GM23338 (cell line): ENCODE data around the gene PSMD11. TPM values are rescaled to one million over a fixed set of nuclear protein-coding genes. Genes with fewer than 3 reads are reported as not detected.

Source experiments
- ATAC-seq: fragments of 200-7000 bp; cut with Tn5 transposase; 3 replicates; pipeline ENCODE4 v1.9.1; 2020
- DNase-seq: peaks from one replicate; pipeline ENCODE4 v3.0.0-alpha.2; 2015; ENCODE audit warnings: low spot score
- H2AFZ ChIP-seq: fragments of 200-600 bp; sonication (generic); 2 replicates; pipeline ENCODE4 v1.8.0; 2016; ENCODE audit warnings: antibody characterized with exemption, mild to moderate bottlenecking, moderate library complexity
- H3F3A ChIP-seq: fragments of 200-600 bp; sonication (generic); replicated peaks from 2 replicates; pipeline ENCODE4 v1.8.0; 2017; ENCODE audit warnings: antibody characterized with exemption, mixed run types, low read depth
- H3K27ac ChIP-seq: fragments of 200-600 bp; sonication (generic); 2 replicates; pipeline ENCODE4 v1.6.1; 2016; ENCODE audit warnings: low read depth
- H3K27me3 ChIP-seq: fragments of 200-600 bp; sonication (generic); 2 replicates; pipeline ENCODE4 v1.8.0; 2016; ENCODE audit warnings: mild to moderate bottlenecking, mixed run types, moderate library complexity; ENCODE audit not compliant: insufficient read depth
- H3K36me3 ChIP-seq: fragments of 200-600 bp; sonication (generic); 2 replicates; pipeline ENCODE4 v1.8.0; 2016; ENCODE audit warnings: mild to moderate bottlenecking; ENCODE audit not compliant: insufficient read depth
- H3K4me1 ChIP-seq: fragments of 200-600 bp; sonication (generic); 2 replicates; pipeline ENCODE4 v1.8.0; 2016; ENCODE audit warnings: mild to moderate bottlenecking, moderate library complexity; ENCODE audit not compliant: insufficient read depth
- H3K4me2 ChIP-seq: fragments of 200-600 bp; sonication (generic); 2 replicates; pipeline ENCODE4 v1.7.1; 2017; ENCODE audit warnings: mixed run types
- H3K4me3 ChIP-seq: fragments of 200-600 bp; sonication (generic); 2 replicates; pipeline ENCODE4 v1.6.1; 2016; ENCODE audit warnings: mixed run types
- H3K79me2 ChIP-seq: fragments of 200-600 bp; sonication (generic); replicated peaks from 2 replicates; pipeline ENCODE4 v1.8.0; 2017; ENCODE audit warnings: mild to moderate bottlenecking; ENCODE audit not compliant: insufficient read depth
- H3K9me2 ChIP-seq: fragments of 200-600 bp; sonication (generic); 2 replicates; pipeline ENCODE4 v1.8.0; 2017; ENCODE audit not compliant: insufficient read depth
- H4K20me1 ChIP-seq: fragments of 200-600 bp; sonication (generic); replicated peaks from 2 replicates; pipeline ENCODE4 v1.8.0; 2017; ENCODE audit warnings: mild to moderate bottlenecking; ENCODE audit not compliant: insufficient read depth
- H3K27ac Mint-ChIP-seq: 2 replicates; pipeline ENCODE4 v1.8.0; 2020; ENCODE audit warnings: inconsistent platforms, mild to moderate bottlenecking, moderate library complexity, mixed read lengths
- H3K27me3 Mint-ChIP-seq: 3 replicates; pipeline ENCODE4 v1.8.0; 2022; ENCODE audit warnings: low read depth, mild to moderate bottlenecking, moderate library complexity, mixed read lengths, inconsistent platforms; ENCODE audit not compliant: insufficient read depth, poor library complexity
- H3K36me3 Mint-ChIP-seq: 3 replicates; pipeline ENCODE4 v1.8.0; 2021; ENCODE audit warnings: low read depth, mild to moderate bottlenecking, inconsistent platforms, moderate library complexity, mixed read lengths
- H3K4me1 Mint-ChIP-seq: 3 replicates; pipeline ENCODE4 v1.8.0; 2020; ENCODE audit warnings: mild to moderate bottlenecking, inconsistent platforms, mixed read lengths
- H3K4me3 Mint-ChIP-seq: 3 replicates; pipeline ENCODE4 v1.8.0; 2021; ENCODE audit warnings: moderate library complexity, mild to moderate bottlenecking, inconsistent platforms, mixed read lengths
- H3K9me3 Mint-ChIP-seq: 3 replicates; pipeline ENCODE4 v1.8.0; 2020; ENCODE audit warnings: moderate library complexity, mild to moderate bottlenecking, inconsistent platforms, mixed read lengths
- CREB1 ChIP-seq: fragments of 250-450 bp; sonication (Bioruptor Pico); IDR thresholded peaks from 2 replicates; pipeline ENCODE4 v1.5.0; 2020; ENCODE audit warnings: low read depth, mild to moderate bottlenecking, moderate library complexity
- EZH2phosphoT487 ChIP-seq: fragments of 200-600 bp; sonication (generic); IDR thresholded peaks from one replicate; pipeline ENCODE4 v1.8.1; 2018; ENCODE audit warnings: antibody characterized with exemption; ENCODE audit not compliant: unreplicated experiment
- NANOG ChIP-seq: IDR thresholded peaks from 2 replicates; pipeline ENCODE4 v1.6.1; 2016; ENCODE audit warnings: antibody characterized with exemption, borderline replicate concordance
- ZNF114 ChIP-seq: fragments of 250-450 bp; sonication (Bioruptor Pico); IDR thresholded peaks from 2 replicates; pipeline ENCODE4 v1.5.0; 2020; ENCODE audit warnings: mild to moderate bottlenecking, moderate library complexity
- polyA plus RNA-seq: library from polyadenylated mRNA; unstranded; fragments of >200 nt; fragmentation: Nextera tagmentation; extraction: Ambion mirVana; gene quantifications from 2 replicates; pipeline ENCODE4 v1.2.1, GENCODE V29; 2016
- total RNA-seq: library from RNA; depleted of rRNA; stranded (reverse); fragments of >200 nt; shearing (Covaris generic); gene quantifications from 2 replicates; pipeline ENCODE4 v1.2.3, GENCODE V29; 2014
- TF ChIP-seq, protein P1 (sequence below): fragments of 250-450 bp; sonication (Bioruptor Pico); IDR thresholded peaks from 2 replicates; pipeline ENCODE4 v1.5.0; 2020; ENCODE audit warnings: mild to moderate bottlenecking, moderate library complexity
- TF ChIP-seq, protein P2 (sequence below), 2 experiments: fragments of 200-600 bp in 1 of 2; sonication (generic) in 1 of 2; conservative IDR thresholded peaks; 2 replicates each; pipeline versions ENCODE4 v1.5.1 to v1.6.1; 2016 to 2017; ENCODE audit warnings: antibody characterized with exemption in 2 of 2, low read depth in 2 of 2, mild to moderate bottlenecking in 2 of 2, moderate library complexity in 1 of 2
- TF ChIP-seq, protein P3 (sequence below): IDR thresholded peaks from one replicate; pipeline ENCODE4 v1.6.1; 2018; ENCODE audit warnings: antibody characterized with exemption; ENCODE audit not compliant: unreplicated experiment
- TF ChIP-seq, protein P4 (sequence below): IDR thresholded peaks from 2 replicates; pipeline ENCODE4 v1.6.1; 2016; ENCODE audit warnings: antibody characterized with exemption

Gene PSMD11
- total and polyA plus RNA-seq, 2 experiments from 2014 or later, result 180 to 360 TPM

DNA sequence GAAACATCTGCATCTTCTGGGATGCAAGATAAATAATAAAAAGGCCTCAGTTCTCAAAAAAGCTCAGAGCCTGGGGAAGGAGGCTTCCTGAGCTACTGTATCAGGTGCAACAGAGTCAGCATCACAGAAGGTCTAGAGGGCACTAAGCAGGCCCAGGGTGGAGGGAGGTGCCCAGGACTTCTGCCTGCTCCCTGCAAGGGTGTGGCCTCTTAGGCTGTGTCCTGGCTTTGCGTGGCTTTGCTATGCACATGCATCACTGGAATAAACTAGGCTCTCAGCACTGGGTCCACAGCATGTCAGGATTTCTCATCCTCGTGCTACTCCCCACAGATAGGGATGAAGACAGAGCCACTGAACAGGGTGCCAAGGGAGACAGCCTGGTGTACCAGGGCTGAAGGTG, 68.0 kb downstream of the PSMD11 start (continued):
- TF ChIP-seq, protein P1, sequence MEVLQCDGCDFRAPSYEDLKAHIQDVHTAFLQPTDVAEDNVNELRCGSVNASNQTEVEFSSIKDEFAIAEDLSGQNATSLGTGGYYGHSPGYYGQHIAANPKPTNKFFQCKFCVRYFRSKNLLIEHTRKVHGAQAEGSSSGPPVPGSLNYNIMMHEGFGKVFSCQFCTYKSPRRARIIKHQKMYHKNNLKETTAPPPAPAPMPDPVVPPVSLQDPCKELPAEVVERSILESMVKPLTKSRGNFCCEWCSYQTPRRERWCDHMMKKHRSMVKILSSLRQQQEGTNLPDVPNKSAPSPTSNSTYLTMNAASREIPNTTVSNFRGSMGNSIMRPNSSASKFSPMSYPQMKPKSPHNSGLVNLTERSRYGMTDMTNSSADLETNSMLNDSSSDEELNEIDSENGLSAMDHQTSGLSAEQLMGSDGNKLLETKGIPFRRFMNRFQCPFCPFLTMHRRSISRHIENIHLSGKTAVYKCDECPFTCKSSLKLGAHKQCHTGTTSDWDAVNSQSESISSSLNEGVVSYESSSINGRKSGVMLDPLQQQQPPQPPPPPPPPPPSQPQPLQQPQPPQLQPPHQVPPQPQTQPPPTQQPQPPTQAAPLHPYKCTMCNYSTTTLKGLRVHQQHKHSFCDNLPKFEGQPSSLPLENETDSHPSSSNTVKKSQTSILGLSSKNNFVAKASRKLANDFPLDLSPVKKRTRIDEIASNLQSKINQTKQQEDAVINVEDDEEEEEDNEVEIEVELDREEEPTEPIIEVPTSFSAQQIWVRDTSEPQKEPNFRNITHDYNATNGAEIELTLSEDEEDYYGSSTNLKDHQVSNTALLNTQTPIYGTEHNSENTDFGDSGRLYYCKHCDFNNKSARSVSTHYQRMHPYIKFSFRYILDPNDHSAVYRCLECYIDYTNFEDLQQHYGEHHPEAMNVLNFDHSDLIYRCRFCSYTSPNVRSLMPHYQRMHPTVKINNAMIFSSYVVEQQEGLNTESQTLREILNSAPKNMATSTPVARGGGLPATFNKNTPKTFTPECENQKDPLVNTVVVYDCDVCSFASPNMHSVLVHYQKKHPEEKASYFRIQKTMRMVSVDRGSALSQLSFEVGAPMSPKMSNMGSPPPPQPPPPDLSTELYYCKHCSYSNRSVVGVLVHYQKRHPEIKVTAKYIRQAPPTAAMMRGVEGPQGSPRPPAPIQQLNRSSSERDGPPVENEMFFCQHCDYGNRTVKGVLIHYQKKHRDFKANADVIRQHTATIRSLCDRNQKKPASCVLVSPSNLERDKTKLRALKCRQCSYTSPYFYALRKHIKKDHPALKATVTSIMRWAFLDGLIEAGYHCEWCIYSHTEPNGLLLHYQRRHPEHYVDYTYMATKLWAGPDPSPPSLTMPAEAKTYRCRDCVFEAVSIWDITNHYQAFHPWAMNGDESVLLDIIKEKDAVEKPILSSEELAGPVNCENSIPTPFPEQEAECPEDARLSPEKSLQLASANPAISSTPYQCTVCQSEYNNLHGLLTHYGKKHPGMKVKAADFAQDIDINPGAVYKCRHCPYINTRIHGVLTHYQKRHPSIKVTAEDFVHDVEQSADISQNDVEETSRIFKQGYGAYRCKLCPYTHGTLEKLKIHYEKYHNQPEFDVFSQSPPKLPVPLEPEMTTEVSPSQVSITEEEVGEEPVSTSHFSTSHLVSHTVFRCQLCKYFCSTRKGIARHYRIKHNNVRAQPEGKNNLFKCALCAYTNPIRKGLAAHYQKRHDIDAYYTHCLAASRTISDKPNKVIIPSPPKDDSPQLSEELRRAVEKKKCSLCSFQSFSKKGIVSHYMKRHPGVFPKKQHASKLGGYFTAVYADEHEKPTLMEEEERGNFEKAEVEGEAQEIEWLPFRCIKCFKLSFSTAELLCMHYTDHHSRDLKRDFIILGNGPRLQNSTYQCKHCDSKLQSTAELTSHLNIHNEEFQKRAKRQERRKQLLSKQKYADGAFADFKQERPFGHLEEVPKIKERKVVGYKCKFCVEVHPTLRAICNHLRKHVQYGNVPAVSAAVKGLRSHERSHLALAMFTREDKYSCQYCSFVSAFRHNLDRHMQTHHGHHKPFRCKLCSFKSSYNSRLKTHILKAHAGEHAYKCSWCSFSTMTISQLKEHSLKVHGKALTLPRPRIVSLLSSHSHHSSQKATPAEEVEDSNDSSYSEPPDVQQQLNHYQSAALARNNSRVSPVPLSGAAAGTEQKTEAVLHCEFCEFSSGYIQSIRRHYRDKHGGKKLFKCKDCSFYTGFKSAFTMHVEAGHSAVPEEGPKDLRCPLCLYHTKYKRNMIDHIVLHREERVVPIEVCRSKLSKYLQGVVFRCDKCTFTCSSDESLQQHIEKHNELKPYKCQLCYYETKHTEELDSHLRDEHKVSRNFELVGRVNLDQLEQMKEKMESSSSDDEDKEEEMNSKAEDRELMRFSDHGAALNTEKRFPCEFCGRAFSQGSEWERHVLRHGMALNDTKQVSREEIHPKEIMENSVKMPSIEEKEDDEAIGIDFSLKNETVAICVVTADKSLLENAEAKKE (CRISPR knock-in tag), result no peak
- TF ChIP-seq NANOG (no peak), EZH2phosphoT487 (no peak)
- TF ChIP-seq, protein P2, sequence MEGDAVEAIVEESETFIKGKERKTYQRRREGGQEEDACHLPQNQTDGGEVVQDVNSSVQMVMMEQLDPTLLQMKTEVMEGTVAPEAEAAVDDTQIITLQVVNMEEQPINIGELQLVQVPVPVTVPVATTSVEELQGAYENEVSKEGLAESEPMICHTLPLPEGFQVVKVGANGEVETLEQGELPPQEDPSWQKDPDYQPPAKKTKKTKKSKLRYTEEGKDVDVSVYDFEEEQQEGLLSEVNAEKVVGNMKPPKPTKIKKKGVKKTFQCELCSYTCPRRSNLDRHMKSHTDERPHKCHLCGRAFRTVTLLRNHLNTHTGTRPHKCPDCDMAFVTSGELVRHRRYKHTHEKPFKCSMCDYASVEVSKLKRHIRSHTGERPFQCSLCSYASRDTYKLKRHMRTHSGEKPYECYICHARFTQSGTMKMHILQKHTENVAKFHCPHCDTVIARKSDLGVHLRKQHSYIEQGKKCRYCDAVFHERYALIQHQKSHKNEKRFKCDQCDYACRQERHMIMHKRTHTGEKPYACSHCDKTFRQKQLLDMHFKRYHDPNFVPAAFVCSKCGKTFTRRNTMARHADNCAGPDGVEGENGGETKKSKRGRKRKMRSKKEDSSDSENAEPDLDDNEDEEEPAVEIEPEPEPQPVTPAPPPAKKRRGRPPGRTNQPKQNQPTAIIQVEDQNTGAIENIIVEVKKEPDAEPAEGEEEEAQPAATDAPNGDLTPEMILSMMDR (conservative IDR thresholded peaks at IDR 0.05; ENCODE audit: low read depth in 2 of 2), result no peak

DNA sequence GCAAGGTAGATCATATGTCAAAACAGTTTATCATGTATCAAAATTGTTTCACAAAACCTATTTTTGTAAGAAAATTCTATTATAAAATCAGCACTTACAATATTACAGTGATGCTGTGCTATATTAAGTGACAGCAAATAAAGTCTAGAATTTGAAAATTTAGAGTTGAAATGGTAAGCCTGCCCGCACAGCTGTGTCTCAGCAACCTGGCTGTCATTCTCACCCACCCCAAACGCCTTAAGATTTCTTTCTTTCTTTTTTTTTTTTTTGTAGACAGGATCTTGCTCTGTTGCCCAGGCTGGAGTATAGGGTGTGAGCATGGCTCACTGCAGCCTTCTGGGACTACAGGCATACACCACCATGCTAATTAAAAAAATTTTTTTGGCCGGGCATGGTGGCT, 69.3 kb downstream of the PSMD11 start:
- Histone ChIP-seq H3K4me2 (no peak overlapping the region), H3K27me3 (no peaks in the 10 kb centered on the region), H2AFZ (no peak overlapping the region), H3K9me2 (no peaks in the 10 kb centered on the region), H3K36me3 (no peaks in the 10 kb centered on the region), H3K4me3 (no peak overlapping the region), H3K79me2 (no peaks in the 10 kb centered on the region), H4K20me1 (no peaks in the 10 kb centered on the region), H3F3A (peaks cover 5% of the 10 kb centered on the region), H3K4me1 (peaks cover 33% of the 10 kb centered on the region), H3K27ac (no peak overlapping the region)
- Mint-ChIP-seq H3K36me3 (no peaks in the 10 kb centered on the region), H3K27ac (no peak overlapping the region), H3K4me3 (no peak overlapping the region), H3K4me1 (peaks cover 42% of the 10 kb centered on the region), H3K9me3 (no peaks in the 10 kb centered on the region), H3K27me3 (peaks cover 14% of the 10 kb centered on the region)
- ATAC-seq, result no peak
- DNase-seq, result no peak
- TF ChIP-seq, protein P3, sequence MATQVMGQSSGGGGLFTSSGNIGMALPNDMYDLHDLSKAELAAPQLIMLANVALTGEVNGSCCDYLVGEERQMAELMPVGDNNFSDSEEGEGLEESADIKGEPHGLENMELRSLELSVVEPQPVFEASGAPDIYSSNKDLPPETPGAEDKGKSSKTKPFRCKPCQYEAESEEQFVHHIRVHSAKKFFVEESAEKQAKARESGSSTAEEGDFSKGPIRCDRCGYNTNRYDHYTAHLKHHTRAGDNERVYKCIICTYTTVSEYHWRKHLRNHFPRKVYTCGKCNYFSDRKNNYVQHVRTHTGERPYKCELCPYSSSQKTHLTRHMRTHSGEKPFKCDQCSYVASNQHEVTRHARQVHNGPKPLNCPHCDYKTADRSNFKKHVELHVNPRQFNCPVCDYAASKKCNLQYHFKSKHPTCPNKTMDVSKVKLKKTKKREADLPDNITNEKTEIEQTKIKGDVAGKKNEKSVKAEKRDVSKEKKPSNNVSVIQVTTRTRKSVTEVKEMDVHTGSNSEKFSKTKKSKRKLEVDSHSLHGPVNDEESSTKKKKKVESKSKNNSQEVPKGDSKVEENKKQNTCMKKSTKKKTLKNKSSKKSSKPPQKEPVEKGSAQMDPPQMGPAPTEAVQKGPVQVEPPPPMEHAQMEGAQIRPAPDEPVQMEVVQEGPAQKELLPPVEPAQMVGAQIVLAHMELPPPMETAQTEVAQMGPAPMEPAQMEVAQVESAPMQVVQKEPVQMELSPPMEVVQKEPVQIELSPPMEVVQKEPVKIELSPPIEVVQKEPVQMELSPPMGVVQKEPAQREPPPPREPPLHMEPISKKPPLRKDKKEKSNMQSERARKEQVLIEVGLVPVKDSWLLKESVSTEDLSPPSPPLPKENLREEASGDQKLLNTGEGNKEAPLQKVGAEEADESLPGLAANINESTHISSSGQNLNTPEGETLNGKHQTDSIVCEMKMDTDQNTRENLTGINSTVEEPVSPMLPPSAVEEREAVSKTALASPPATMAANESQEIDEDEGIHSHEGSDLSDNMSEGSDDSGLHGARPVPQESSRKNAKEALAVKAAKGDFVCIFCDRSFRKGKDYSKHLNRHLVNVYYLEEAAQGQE, result no peak
- TF ChIP-seq, protein P4, sequence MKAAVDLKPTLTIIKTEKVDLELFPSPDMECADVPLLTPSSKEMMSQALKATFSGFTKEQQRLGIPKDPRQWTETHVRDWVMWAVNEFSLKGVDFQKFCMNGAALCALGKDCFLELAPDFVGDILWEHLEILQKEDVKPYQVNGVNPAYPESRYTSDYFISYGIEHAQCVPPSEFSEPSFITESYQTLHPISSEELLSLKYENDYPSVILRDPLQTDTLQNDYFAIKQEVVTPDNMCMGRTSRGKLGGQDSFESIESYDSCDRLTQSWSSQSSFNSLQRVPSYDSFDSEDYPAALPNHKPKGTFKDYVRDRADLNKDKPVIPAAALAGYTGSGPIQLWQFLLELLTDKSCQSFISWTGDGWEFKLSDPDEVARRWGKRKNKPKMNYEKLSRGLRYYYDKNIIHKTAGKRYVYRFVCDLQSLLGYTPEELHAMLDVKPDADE, result no peak
- TF ChIP-seq, protein P2 (conservative IDR thresholded peaks at IDR 0.05; ENCODE audit: low read depth in 2 of 2), result no peak
- TF ChIP-seq CREB1 (CRISPR knock-in tag) (no peak), ZNF114 (CRISPR knock-in tag) (no peak), NANOG (no peak)
